Tibial nerve (tissue), 4 donors: ENCODE results near the gene SLX9. TPM values are rescaled to one million over a fixed set of nuclear protein-coding genes. Genes with fewer than 3 reads are reported as not detected.

Experiments
- DNase-seq, 2 donors: peaks; one replicate each; pipeline ENCODE4 v3.0.0-alpha.2; 2019; ENCODE audit warnings: low spot score in 2 of 2
- H3K27ac ChIP-seq, 4 donors: fragments of 200-600 bp; sonication (generic) in 3 of 4; one replicate each; pipeline ENCODE4 v1.5.1; 2017 to 2019; ENCODE audit warnings: mild to moderate bottlenecking in 1 of 4
- H3K27me3 ChIP-seq, 2 donors: fragments of 200-600 bp; sonication (generic) in 1 of 2; one replicate each; pipeline versions ENCODE4 v1.5.1 to v1.6.0; 2017 to 2019
- H3K36me3 ChIP-seq, 3 donors: fragments of 200-600 bp; sonication (generic); one replicate each; pipeline ENCODE4 v1.5.1; 2018 to 2019
- H3K4me1 ChIP-seq, 4 donors: fragments of 200-600 bp; sonication (generic) in 3 of 4; one replicate each; pipeline ENCODE4 v1.5.1; 2017 to 2019
- H3K4me3 ChIP-seq, 4 donors: fragments of 200-600 bp; sonication (generic) in 3 of 4; one replicate each; pipeline ENCODE4 v1.5.1; 2017 to 2019; ENCODE audit warnings: mild to moderate bottlenecking in 1 of 4, moderate library complexity in 1 of 4
- H3K9me3 ChIP-seq, 4 donors: fragments of 200-600 bp; sonication (generic) in 3 of 4; one replicate each; pipeline ENCODE4 v1.5.1; 2017 to 2019
- EP300 ChIP-seq, 2 donors: sonication (generic); formaldehyde crosslinking; IDR thresholded peaks; one replicate each; pipeline ENCODE4 v1.6.1; 2017; ENCODE audit warnings: antibody characterized with exemption in 2 of 2, mild to moderate bottlenecking in 1 of 2
- POLR2A ChIP-seq, 2 donors: fragments of 450-650 bp; IDR thresholded peaks; one replicate each; pipeline ENCODE4 v1.6.1; 2017; ENCODE audit warnings: antibody characterized with exemption in 2 of 2, mild to moderate bottlenecking in 2 of 2, moderate library complexity in 2 of 2
- WGBS, 2 donors: methylation state at CpG; one replicate each; pipeline ENCODE4 v1.1.5; 2018; 5-methylcytosine and 5-hydroxymethylcytosine counted together
- total RNA-seq, 4 donors: library from RNA; depleted of rRNA; stranded (reverse); fragments of >200 nt; gene quantifications; one replicate each; pipeline ENCODE4 v1.1.0, GENCODE V29; 2016
- TF ChIP-seq, protein P1 (sequence below), 5 experiments: fragments of 200-600 bp in 3 of 5; fragments of 450-650 bp in 2 of 5; sonication (generic) in 3 of 5; IDR thresholded peaks; one replicate each; pipeline ENCODE4 v1.5.1; 2016 to 2019; ENCODE audit warnings: antibody characterized with exemption in 5 of 5, mild to moderate bottlenecking in 3 of 5, moderate library complexity in 2 of 5

Gene SLX9
- total RNA-seq, 4 donors from 2014 or later: 3.7 to 19.8 (median 13.3) TPM

DNA sequence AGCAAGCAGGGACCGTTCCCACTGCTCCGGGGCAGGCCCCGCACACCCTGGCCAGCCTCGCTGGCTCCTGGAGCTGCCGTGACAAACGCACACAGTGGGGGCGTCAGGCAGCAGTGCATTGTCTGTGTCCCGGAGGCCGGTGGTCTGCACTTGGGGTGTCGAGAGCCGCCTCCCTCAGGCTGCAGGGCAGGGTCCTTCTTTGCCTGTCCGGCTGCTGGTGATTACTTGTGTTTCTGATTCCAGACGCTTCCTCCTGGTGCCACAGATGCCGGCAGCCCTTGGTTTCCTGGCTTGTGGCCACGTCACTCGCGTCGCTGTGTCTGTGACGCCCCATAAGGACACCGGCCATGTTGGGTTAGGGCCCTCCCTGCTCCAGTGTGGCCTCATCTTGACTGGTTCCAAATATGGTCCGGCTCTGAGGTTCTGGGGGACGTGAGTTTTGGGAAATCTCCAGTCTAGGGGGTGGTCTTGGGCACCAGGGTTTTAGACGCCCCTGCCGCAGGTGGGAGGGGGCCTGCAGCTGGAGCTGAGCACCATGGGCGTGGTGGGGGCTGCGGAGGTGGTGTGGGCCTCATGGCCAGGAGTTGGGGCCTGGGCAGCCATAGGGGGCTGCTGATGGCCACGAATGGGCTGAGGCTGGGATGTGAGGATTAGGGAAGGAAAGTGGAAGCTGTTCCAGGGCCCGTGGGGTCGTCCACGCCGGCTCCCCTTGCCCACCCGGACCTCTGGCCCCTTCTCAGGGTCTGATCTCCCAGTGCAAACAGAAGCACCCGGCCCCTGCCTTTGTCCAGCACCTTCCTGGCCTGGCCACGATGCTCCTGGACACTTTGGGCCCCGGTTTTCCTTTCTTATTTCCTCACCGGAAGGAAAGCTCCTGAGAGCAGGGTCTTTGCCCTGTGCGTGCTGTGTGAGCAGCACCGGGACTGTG, 41.0 kb downstream of the SLX9 start:
- Histone ChIP-seq H3K27me3 (no peaks in the 10 kb centered on the region), H3K4me1 (peaks cover 0 to 27% (median 9%) of the 10 kb centered on the region in 4 donors), H3K4me3 (no peak overlapping the region), H3K9me3 (no peaks in the 10 kb centered on the region), H3K27ac (no peak overlapping the region), H3K36me3 (peaks cover 0 to 27% (median 0%) of the 10 kb centered on the region in 3 donors)
- TF ChIP-seq EP300 (IDR thresholded peaks at IDR 0.05): no peak
- TF ChIP-seq, protein P1, sequence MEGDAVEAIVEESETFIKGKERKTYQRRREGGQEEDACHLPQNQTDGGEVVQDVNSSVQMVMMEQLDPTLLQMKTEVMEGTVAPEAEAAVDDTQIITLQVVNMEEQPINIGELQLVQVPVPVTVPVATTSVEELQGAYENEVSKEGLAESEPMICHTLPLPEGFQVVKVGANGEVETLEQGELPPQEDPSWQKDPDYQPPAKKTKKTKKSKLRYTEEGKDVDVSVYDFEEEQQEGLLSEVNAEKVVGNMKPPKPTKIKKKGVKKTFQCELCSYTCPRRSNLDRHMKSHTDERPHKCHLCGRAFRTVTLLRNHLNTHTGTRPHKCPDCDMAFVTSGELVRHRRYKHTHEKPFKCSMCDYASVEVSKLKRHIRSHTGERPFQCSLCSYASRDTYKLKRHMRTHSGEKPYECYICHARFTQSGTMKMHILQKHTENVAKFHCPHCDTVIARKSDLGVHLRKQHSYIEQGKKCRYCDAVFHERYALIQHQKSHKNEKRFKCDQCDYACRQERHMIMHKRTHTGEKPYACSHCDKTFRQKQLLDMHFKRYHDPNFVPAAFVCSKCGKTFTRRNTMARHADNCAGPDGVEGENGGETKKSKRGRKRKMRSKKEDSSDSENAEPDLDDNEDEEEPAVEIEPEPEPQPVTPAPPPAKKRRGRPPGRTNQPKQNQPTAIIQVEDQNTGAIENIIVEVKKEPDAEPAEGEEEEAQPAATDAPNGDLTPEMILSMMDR (IDR thresholded peaks at IDR 0.05): no peak
- no peak for TF ChIP-seq POLR2A (IDR thresholded peaks at IDR 0.05)
- WGBS, 2 donors: 86 to 89% methylated on average over 34 to 36 of the region's 38 CpGs
- no peak for DNase-seq

DNA sequence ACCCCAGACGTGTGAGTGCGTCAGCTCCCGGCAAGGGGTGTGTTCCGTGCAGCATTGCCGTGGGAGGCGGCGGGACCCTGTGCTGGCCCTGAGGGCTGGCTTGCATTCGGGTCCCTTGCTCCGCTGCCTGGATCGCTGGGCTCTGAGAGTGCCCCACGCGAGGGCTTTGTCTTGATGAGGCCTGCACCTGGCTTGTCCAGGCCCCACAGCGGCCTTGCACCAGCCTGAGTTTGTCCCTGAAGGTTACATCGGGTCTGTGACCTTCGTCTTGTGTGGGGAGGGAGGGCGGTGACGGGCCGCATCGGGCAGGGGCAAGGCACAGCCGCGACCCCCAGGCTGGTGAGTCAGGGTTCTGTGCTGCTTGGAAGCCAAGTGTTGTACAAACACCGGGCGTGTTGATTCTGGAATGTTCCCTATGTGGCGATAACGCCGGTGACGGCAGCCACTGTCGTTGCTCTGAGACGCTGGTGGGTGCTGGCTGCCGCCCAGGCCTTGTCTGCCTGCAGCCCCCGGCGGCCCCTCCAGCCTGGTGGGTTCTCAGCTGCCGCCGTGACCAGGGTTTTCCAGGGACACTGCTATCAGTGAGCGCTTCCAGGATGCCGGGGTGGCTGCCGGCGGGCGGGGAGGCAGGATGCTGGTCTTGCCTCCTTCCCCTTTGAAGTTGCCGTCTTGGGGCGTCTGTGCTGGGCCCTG, 42.9 kb downstream of the SLX9 start:
- H3K27me3 ChIP-seq: no peaks in the 10 kb centered on the region
- no peak for DNase-seq
- H3K4me3 ChIP-seq: no peak overlapping the region
- 38 to 45% methylated on average over 25 to 31 of the region's 41 CpGs for WGBS, 2 donors
- H3K4me1 ChIP-seq: peaks cover 0 to 27% (median 9%) of the 10 kb centered on the region in 4 donors
- H3K27ac ChIP-seq: peak overlapping the region in 2 of 4 donors; percentile 36 to 65
- H3K36me3 ChIP-seq: peaks cover 0 to 14% (median 0%) of the 10 kb centered on the region in 3 donors
- H3K9me3 ChIP-seq: no peaks in the 10 kb centered on the region
- peak in 1 of 2 donors; percentile 39 for TF ChIP-seq EP300 (IDR thresholded peaks at IDR 0.05)
- TF ChIP-seq POLR2A (IDR thresholded peaks at IDR 0.05): no peak

DNA sequence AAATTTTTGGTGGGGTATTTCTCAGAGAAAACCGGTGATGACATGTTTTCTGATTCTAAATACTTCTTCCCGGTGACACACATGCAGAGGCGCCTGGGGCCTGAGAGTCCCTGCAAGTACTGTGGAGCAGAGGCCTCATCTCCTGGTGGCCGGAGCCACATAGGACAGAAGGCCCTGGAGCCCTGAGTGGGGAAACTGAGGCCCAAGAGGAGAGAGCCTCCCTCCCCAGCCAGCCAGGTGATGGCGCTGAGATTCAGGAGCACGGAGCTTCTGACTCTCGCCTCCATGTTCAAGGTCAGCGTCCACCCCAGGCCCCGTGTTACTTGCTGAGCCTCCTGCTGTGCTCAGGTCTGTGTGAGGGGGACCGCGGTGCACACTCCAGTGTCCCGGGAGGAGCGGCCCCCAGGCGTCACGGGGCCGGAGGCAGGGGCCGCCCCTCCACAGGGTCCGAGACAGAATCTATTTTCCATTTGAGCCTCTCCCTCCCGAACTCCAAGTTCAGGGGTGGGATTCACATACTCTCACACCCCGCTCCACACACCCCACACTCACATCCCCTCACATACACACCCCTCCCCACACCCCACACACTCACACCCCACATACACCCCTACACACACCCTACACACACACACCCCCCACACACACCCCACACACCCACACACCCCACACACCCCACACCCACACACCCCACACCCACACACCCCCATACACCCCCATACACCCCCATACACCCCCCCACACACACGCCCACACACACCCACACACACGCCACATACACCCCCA, 43.8 kb downstream of the SLX9 start:
- 81 to 89% methylated on average over 15 to 20 of the region's 22 CpGs for WGBS, 2 donors
- peak overlapping the region in 2 of 4 donors; percentile 36 to 65 for H3K27ac ChIP-seq
- H3K4me3 ChIP-seq: no peak overlapping the region
- peaks cover 0 to 27% (median 9%) of the 10 kb centered on the region in 4 donors for H3K4me1 ChIP-seq
- DNase-seq: no peak
- peaks cover 0 to 14% (median 0%) of the 10 kb centered on the region in 3 donors for H3K36me3 ChIP-seq
- TF ChIP-seq EP300 (IDR thresholded peaks at IDR 0.05) (no peak), POLR2A (IDR thresholded peaks at IDR 0.05) (no peak)
- TF ChIP-seq, protein P1 (IDR thresholded peaks at IDR 0.05): no peak
- H3K27me3 ChIP-seq: no peaks in the 10 kb centered on the region
- no peaks in the 10 kb centered on the region for H3K9me3 ChIP-seq

DNA sequence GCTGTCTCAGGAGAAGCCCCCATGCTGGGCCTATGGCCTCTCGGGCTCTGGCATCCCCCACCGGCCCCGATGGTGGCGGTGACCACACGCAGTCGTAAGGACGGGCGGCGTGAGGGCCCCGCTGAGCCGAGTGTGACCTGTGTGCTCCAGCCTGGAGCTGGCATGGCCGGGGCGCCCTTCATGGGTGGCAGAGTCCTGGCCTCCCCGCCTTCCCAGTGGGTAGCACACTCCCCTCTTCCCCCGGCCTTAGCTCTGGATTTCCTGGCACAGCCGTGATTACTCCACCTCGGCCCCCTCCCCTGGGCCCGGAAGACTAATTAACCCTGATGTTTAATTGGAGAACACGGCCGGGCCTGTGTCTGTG, 44.6 kb downstream of the SLX9 start:
- Histone ChIP-seq H3K9me3 (no peaks in the 10 kb centered on the region), H3K4me1 (peaks cover 0 to 27% (median 9%) of the 10 kb centered on the region in 4 donors), H3K36me3 (peaks cover 0 to 9% (median 0%) of the 10 kb centered on the region in 3 donors), H3K4me3 (no peak overlapping the region), H3K27ac (peak overlapping the region in 2 of 4 donors; percentile 62 to 67), H3K27me3 (no peaks in the 10 kb centered on the region)
- TF ChIP-seq POLR2A (IDR thresholded peaks at IDR 0.05) (no peak), EP300 (IDR thresholded peaks at IDR 0.05) (no peak)
- TF ChIP-seq, protein P1 (IDR thresholded peaks at IDR 0.05): no peak
- no peak for DNase-seq
- WGBS, 2 donors: 27 to 34% methylated on average over 13 to 19 of the region's 20 CpGs

DNA sequence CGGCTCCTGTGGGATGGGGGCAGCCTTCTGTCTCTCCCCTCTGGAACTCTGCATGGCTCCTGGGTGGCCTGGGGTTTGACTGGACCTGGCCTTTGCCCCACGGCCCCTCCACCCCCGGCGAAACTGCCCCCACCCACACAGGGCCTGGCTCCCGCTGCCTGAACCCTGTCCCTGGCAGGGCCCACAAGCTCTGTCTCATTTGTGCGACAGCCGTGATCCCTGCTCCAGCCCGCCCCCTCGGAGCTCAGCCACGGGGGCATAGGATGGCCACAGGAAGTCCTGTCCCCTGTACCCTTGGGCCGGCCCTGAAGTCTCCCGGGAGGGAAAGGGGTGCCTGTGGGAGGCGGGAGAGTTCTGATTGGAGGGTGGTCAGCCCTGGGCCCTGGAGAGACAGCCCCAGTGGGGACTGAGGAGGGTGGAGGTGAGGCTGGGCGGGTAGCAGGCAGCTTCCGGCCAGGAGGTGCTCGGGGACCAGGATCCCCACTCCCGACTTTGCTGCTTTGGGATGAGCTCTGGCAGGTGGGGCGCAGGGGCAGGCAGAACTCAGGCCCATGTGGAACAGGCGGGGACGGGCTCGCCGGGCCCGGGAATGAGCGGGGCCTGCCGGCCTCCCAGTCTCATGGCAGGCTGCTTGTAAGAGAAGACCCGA, 45.1 kb downstream of the SLX9 start:
- peak overlapping the region in 2 of 4 donors; percentile 62 to 67 for H3K27ac ChIP-seq
- H3K9me3 ChIP-seq: no peaks in the 10 kb centered on the region
- DNase-seq: no peak
- WGBS, 2 donors: 54 to 78% methylated on average over 14 to 22 of the region's 26 CpGs
- peaks cover 0 to 27% (median 9%) of the 10 kb centered on the region in 4 donors for H3K4me1 ChIP-seq
- TF ChIP-seq EP300 (IDR thresholded peaks at IDR 0.05) (no peak), POLR2A (IDR thresholded peaks at IDR 0.05) (no peak)
- TF ChIP-seq, protein P1 (IDR thresholded peaks at IDR 0.05): no peak
- H3K4me3 ChIP-seq: no peak overlapping the region
- H3K36me3 ChIP-seq: peaks cover 0 to 4% (median 0%) of the 10 kb centered on the region in 3 donors
- H3K27me3 ChIP-seq: no peaks in the 10 kb centered on the region
